SK-MEL-5 (cell line): Measurements from ENCODE around the gene CTBP2. TPM values are rescaled to one million over a fixed set of nuclear protein-coding genes. Genes with fewer than 3 reads are reported as not detected.

Source experiments
- DNase-seq: peaks from one replicate; pipeline ENCODE4 v3.0.0-alpha.2; 2016; ENCODE audit warnings: low read depth, low spot score
- in situ Hi-C: cut with HindIII; loops from 2 replicates; pipeline ENCODE4 v1.10.0; 2016; ENCODE audit warnings: low sequenced_read_pairs, high pct_unique_total_duplicates, low pct_unique_long_range_greater_than_20kb
- total RNA-seq: library from RNA; depleted of rRNA; stranded (reverse); fragments of >200 nt; shearing (Covaris generic); gene quantifications from 2 replicates; pipeline ENCODE4 v1.2.3, GENCODE V29; 2014

The CTBP2 gene
- total RNA-seq, 1 experiment from 2014 or later, result 38.1 TPM

GRCh38 chr10:125006188-125006680, 154.1 kb downstream of the CTBP2 start:
- in situ Hi-C loops, result no loop called here
- no peak for DNase-seq

- in situ Hi-C loops, result no loop called here
- no peak for DNase-seq
These were observed 154.8 kb downstream of the CTBP2 start for GRCh38 chr10:125005312-125006187.

- in situ Hi-C loops, result no loop called here
- no peak for DNase-seq
These were observed 155.6 kb downstream of the CTBP2 start for GRCh38 chr10:125004571-125005311.

GRCh38 chr10:125003901-125004467, 156.4 kb downstream of the CTBP2 start:
- in situ Hi-C loops, result no loop called here
- DNase-seq, result no peak

GRCh38 chr10:125003146-125003900, 157.0 kb downstream of the CTBP2 start:
- DNase-seq, result no peak
- in situ Hi-C loops, result no loop called here

GRCh38 chr10:125002423-125003145, 157.8 kb downstream of the CTBP2 start:
- DNase-seq, result no peak
- in situ Hi-C loops, result no loop called here

- in situ Hi-C loops, result no loop called here
- no peak for DNase-seq
These were observed 158.3 kb downstream of the CTBP2 start for GRCh38 chr10:125002047-125002422.

GRCh38 chr10:125001313-125002046, 158.9 kb downstream of the CTBP2 start:
- in situ Hi-C loops, result no loop called here
- DNase-seq, result peak; percentile 89

GRCh38 chr10:125000366-125001312, 159.7 kb downstream of the CTBP2 start:
- in situ Hi-C loops, result no loop called here
- peak; percentile 15 for DNase-seq

GRCh38 chr10:124999433-125000365, 160.7 kb downstream of the CTBP2 start:
- peak; percentile 24 for DNase-seq
- in situ Hi-C loops, result no loop called here

- in situ Hi-C loops, result no loop called here
- no peak for DNase-seq
These were observed 161.6 kb downstream of the CTBP2 start for GRCh38 chr10:124998624-124999291.

GRCh38 chr10:124997771-124998623, 162.4 kb downstream of the CTBP2 start:
- in situ Hi-C loops, result no loop called here
- DNase-seq, result no peak

GRCh38 chr10:124997306-124997705, 163.1 kb downstream of the CTBP2 start:
- in situ Hi-C loops, result no loop called here
- no peak for DNase-seq
